NOMO-1 treated with DMSO at 0.1 percent for 48 hours (cell line): Measurements from ENCODE around the gene KCNH6.

Experiments
- DNase-seq: peaks from one replicate; lab custom pipeline; 2025; ENCODE audit not compliant: unreplicated experiment; lab: John Stamatoyannopoulos, UW

The KCNH6 gene

GRCh38 chr17:63549946-63550816 lies 27.0 kb downstream of the KCNH6 start, which contains the start of gene DCAF7:
Gene DCAF7, plus strand, starts transcription at chr17:63550477. Its CDS starts 201 bp downstream, at chr17:63550678.
- DNase-seq: peak; percentile 99

GRCh38 chr17:63550817-63551639 lies 27.9 kb downstream of the KCNH6 start:
- no peak for DNase-seq

GRCh38 chr17:63552211-63552610 lies 29.1 kb downstream of the KCNH6 start:
- no peak for DNase-seq

GRCh38 chr17:63555500-63556156 lies 32.5 kb downstream of the KCNH6 start:
- DNase-seq: peak; percentile 41

- DNase-seq: no peak
Observed at GRCh38 chr17:63557416-63557815, 34.3 kb downstream of the KCNH6 start.

- no peak for DNase-seq
Observed at GRCh38 chr17:63558441-63558840, 35.3 kb downstream of the KCNH6 start.

- DNase-seq: no peak
Observed at GRCh38 chr17:63561819-63562218, 38.7 kb downstream of the KCNH6 start.

GRCh38 chr17:63563339-63563738 lies 40.2 kb downstream of the KCNH6 start:
- no peak for DNase-seq

GRCh38 chr17:63564562-63564961 lies 41.4 kb downstream of the KCNH6 start:
- DNase-seq: no peak

GRCh38 chr17:63567229-63567628 lies 44.1 kb downstream of the KCNH6 start:
- DNase-seq: no peak

GRCh38 chr17:63568563-63568962 lies 45.4 kb downstream of the KCNH6 start:
- no peak for DNase-seq

- DNase-seq: no peak
Observed at GRCh38 chr17:63571632-63572310, 48.6 kb downstream of the KCNH6 start.

GRCh38 chr17:63573634-63574033 lies 50.5 kb downstream of the KCNH6 start:
- no peak for DNase-seq

- no peak for DNase-seq
Observed at GRCh38 chr17:63578027-63578768, 55.0 kb downstream of the KCNH6 start.

- no peak for DNase-seq
Observed at GRCh38 chr17:63578769-63579111, 55.6 kb downstream of the KCNH6 start.

- no peak for DNase-seq
Observed at GRCh38 chr17:63579633-63580032, 56.5 kb downstream of the KCNH6 start.

- no peak for DNase-seq
Observed at GRCh38 chr17:63587770-63588169, 64.6 kb downstream of the KCNH6 start.

- DNase-seq: no peak
Observed at GRCh38 chr17:63588797-63589196, 65.6 kb downstream of the KCNH6 start.

GRCh38 chr17:63589646-63590045 lies 66.5 kb downstream of the KCNH6 start:
- no peak for DNase-seq

- no peak for DNase-seq
Observed at GRCh38 chr17:63592797-63593196, 69.6 kb downstream of the KCNH6 start.
